ENCODE measurements around the gene PKP1.

Gene PKP1

DNA sequence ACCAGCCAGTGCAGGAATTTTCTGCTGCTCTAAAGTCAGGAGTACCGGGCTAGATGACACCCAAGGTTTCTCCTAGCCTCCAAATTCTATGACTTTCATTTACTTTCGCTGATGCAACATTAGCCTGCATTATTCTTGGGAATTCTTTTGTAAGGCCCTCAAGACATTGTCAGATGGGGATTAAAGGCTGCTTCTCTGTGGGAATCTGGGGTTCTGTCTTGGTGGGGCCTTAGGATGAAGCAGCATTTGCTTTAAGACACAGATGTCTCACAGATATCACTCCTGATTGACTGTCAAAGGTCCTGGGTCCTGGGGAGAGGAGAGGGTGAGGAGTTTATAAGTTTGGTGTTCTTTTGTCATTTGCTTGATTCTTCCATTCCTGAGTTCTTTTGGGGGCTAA, 11.6 kb downstream of the PKP1 start:
- H3K9ac ChIP-seq = no peak overlapping the region
- H3K9me3 ChIP-seq = no peaks in the 10 kb centered on the region
- H3K36me3 ChIP-seq = no peaks in the 10 kb centered on the region
- H3K4me3 ChIP-seq = no peak overlapping the region
- no peak for TF ChIP-seq Cebpa-rat (IDR thresholded peaks at IDR 0.05)
- no peaks in the 10 kb centered on the region for H4K20me1 ChIP-seq
- H3K27me3 ChIP-seq = no peaks in the 10 kb centered on the region
- no peak overlapping the region for H3K4me2 ChIP-seq
- peaks cover 33% of the 10 kb centered on the region for H3K4me1 ChIP-seq
- no peak overlapping the region for H3K27ac ChIP-seq

DNA sequence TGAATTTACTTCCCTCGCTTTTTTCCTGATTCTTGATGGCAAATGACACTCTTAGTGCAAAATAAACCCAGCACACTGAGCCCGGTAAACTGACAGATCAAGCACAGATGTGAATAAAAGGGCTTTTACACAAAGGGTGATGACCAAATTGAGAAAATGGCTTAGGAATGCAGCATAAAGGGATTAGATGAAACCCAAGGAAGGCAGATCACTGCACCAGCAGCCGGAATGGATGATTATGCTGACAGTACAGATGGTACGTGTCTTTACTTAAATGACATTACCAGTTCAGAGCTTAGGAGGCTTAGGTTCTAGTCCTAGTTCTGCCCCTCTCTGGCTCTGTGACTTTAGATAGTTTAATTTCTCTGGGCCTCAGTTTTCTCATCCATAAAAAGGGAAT, 12.0 kb downstream of the PKP1 start:
- H3K9me3 ChIP-seq = no peaks in the 10 kb centered on the region
- no peak overlapping the region for H3K4me2 ChIP-seq
- peaks cover 38% of the 10 kb centered on the region for H3K4me1 ChIP-seq
- no peak overlapping the region for H3K4me3 ChIP-seq
- no peak overlapping the region for H3K9ac ChIP-seq
- no peaks in the 10 kb centered on the region for H3K27me3 ChIP-seq
- no peaks in the 10 kb centered on the region for H3K36me3 ChIP-seq
- no peaks in the 10 kb centered on the region for H4K20me1 ChIP-seq
- TF ChIP-seq Cebpa-rat (IDR thresholded peaks at IDR 0.05) = no peak
- no peak overlapping the region for H3K27ac ChIP-seq

DNA sequence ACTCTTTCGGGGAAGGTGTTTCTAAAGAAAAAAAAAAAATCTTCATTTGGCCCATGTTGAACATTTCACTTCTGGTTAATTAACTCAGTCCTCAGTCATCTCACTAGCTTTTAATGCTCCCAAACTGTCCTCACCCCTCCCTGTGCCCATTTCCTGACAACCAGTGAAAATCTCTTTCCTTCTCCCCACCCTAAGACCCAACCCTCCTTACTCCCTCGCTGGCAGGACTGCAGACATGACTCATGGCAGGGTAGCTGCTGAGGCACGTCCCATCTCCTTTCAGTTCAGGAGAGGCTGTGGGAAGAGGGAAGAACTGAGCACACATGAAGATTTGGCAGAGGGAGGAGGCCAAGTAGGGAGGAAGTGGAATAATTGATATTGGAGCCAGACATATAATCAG, 12.6 kb downstream of the PKP1 start:
- H3K4me2 ChIP-seq = no peak overlapping the region
- no peak overlapping the region for H3K9ac ChIP-seq
- H3K36me3 ChIP-seq = no peaks in the 10 kb centered on the region
- peaks cover 43% of the 10 kb centered on the region for H3K4me1 ChIP-seq
- H3K27me3 ChIP-seq = no peaks in the 10 kb centered on the region
- H3K27ac ChIP-seq = no peak overlapping the region
- no peaks in the 10 kb centered on the region for H4K20me1 ChIP-seq
- TF ChIP-seq Cebpa-rat (IDR thresholded peaks at IDR 0.05) = no peak
- no peak overlapping the region for H3K4me3 ChIP-seq
- no peaks in the 10 kb centered on the region for H3K9me3 ChIP-seq

DNA sequence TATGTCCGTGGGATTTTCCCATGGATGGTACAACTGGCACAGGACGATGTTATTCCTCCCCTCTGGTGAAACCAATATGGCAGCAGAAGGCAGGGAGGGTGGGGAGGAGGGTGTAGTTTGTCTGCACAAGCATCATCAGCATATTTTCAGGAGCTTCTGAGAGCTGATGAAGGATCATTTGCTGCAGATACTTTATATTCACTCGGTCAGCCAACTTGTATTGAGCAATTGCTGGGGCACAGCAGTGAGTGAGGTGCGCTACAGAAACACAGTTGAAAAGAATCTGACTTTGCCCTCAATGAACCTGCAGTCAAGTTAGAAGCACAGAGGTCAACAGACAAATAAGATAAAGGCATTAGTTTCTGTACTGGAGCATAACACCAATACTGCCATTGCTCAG, 13.0 kb downstream of the PKP1 start:
- Histone ChIP-seq H3K4me1 (peaks cover 48% of the 10 kb centered on the region), H3K9me3 (no peaks in the 10 kb centered on the region), H3K4me2 (no peak overlapping the region), H3K9ac (no peak overlapping the region), H3K4me3 (no peak overlapping the region), H3K27me3 (no peaks in the 10 kb centered on the region), H3K36me3 (no peaks in the 10 kb centered on the region), H3K27ac (no peak overlapping the region), H4K20me1 (no peaks in the 10 kb centered on the region)
- TF ChIP-seq Cebpa-rat (IDR thresholded peaks at IDR 0.05) = no peak

DNA sequence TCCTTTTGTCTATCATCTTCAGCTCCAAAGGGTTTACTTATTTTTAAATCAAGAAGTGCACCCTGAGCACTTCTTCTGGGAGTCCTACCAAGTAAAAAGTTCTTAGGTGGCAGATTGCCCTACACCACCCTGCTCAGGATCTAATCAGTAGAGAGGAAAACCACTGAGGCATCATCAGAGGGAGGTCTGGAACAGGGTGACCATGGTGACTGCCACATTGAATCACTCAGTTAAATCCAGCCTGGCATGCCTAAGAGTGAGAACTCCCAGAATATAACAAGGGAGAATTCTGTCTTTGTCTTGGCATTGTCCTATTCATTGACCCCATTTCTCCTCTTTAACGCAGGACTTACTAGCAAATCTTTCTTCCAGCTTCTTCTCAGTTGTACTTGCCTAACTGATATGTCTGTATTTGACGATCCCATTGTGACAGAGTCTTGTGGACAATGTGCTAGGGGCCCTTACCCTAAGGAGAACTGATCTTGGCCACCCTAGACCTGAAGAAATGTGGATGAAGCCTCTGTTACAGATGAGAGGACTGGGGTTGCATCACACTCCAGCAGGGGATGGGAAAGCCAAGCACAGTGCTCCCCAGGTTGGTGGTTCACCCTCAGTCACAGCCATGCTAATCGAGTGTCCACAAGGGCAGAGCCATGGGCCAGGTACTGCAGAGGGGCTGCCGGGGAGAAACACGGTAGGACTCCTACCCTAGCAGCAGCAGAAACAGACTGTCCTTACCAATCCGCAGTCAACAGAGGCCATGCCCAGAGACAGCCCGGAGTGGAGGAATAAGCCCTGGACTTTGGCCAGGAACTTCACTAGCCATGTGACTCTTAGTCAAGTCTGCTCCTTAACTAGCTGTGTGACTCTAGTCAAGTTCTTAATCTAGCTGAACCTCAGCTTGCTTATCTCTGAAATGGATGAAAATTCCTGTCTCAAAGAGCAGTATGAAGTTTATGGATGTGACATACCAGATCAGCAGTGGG, 15.4 kb downstream of the PKP1 start:
- Histone ChIP-seq H3K9ac (no peak overlapping the region), H3K4me3 (no peak overlapping the region), H3K4me2 (peak overlapping the region; percentile 60), H3K27me3 (no peaks in the 10 kb centered on the region), H3K9me3 (no peaks in the 10 kb centered on the region), H3K4me1 (peaks cover 71% of the 10 kb centered on the region), H4K20me1 (no peaks in the 10 kb centered on the region), H3K27ac (no peak overlapping the region), H3K36me3 (no peaks in the 10 kb centered on the region)
- no peak for TF ChIP-seq Cebpa-rat (IDR thresholded peaks at IDR 0.05)

DNA sequence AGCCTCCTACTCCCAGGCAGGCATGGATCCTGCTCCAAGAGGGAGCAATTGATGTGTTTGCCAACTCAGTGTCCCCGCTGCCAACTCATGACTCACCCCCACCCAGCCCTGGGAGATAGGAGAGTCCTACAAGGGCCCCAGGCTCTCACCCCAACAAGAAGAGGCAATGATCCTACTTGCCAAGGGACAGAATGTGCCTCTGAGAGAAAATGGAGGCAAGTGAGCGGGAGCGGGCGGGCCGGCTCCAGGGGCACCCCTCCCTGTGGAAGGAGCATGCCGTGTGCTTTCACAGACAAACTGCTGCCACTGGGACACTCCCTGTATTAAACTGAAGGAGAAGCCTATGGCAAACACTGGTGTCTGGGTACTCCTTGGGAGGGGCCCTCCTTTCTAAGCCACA, 16.7 kb downstream of the PKP1 start:
- Histone ChIP-seq H3K27ac (peak overlapping the region; percentile 83), H3K9me3 (no peaks in the 10 kb centered on the region), H3K36me3 (no peaks in the 10 kb centered on the region), H3K9ac (no peak overlapping the region), H4K20me1 (no peaks in the 10 kb centered on the region), H3K4me3 (no peak overlapping the region), H3K4me2 (peak overlapping the region; percentile 15; the same call in 1 of the 2 replicates), H3K4me1 (peaks cover 84% of the 10 kb centered on the region), H3K27me3 (no peaks in the 10 kb centered on the region)
- TF ChIP-seq Cebpa-rat (IDR thresholded peaks at IDR 0.05) = no peak

DNA sequence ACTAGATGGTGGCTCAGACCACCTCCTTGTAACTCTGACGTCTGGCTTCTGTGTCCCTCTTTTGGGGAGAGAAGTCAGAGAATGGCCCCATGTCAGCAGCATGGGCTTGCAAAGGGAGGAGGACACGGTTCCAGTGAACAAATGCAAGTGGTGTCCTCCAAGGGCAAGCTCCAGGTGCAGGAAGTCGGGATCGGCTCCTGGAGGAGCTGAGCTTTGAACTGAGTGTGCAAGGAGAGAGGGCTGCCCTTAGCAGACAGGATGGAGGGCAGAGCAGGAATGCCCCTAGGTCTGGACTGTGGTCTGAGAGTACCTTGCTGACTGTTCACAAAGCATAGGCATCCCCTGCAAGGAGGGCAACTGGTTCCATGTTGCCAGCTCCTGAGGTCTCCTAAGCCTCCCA, 17.3 kb downstream of the PKP1 start:
- H3K4me2 ChIP-seq = peak overlapping the region; percentile 87
- H3K4me1 ChIP-seq = peaks cover 91% of the 10 kb centered on the region
- H3K9me3 ChIP-seq = no peaks in the 10 kb centered on the region
- H3K4me3 ChIP-seq = no peak overlapping the region
- no peaks in the 10 kb centered on the region for H3K36me3 ChIP-seq
- H3K27ac ChIP-seq = peak overlapping the region; percentile 83
- no peak overlapping the region for H3K9ac ChIP-seq
- TF ChIP-seq Cebpa-rat (IDR thresholded peaks at IDR 0.05) = no peak
- H3K27me3 ChIP-seq = no peaks in the 10 kb centered on the region
- H4K20me1 ChIP-seq = no peaks in the 10 kb centered on the region

DNA sequence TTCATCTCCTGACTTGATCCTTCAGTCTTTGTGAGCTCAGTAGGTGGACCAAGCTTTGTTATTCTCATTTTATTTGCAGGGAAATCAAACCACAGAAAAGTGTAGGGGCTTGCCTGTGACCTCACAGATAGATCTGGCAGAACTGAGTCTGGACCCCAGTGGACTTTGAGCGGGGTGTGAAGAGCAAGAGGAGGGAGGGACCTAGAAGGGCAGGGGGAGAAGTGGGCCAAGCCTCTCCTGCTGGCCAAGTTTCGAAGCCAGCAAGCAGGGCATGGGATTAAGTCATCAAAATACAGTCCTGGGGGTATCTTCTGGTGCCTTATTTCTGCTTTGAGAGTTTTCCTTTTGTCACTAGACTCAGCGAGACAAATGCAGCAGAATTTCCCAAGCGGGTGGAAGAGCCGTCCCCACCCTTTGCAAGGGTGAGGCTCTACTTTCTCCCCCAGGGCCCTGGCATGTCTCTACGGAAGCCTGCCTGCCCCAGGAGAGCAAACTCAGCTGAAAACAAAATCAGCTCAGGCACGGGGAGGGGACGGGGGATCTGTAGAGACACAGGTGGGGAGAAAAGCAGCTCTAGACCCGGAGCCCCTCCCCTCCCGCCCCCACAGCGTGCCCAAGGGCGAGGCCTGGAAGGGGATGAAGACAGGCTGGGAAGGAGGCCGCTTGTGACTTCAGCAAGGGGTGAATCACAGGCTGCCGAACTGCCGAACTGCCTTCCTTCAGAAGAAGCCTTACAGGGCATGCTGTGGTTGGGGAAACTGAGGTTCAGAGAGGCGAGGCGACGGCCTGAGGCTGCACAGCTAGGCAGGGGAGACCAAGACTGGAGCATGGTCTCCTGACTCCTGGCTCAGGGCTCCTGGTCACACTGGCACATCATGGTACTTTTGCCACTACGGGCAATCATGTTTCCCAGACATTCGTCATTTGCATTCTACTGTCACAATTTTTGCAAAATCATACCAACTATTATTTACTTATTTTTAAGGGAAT, 19.2 kb downstream of the PKP1 start:
- H3K9ac ChIP-seq = peak overlapping the region; percentile 66; the same call in 1 of the 2 replicates
- peak overlapping the region; percentile 83 for H3K27ac ChIP-seq
- no peaks in the 10 kb centered on the region for H4K20me1 ChIP-seq
- no peaks in the 10 kb centered on the region for H3K36me3 ChIP-seq
- H3K4me1 ChIP-seq = peaks cover 94% of the 10 kb centered on the region
- H3K4me2 ChIP-seq = peak overlapping the region; percentile 87
- no peaks in the 10 kb centered on the region for H3K9me3 ChIP-seq
- TF ChIP-seq Cebpa-rat (IDR thresholded peaks at IDR 0.05) = no peak
- peak overlapping the region; percentile 26; the same call in 1 of the 2 replicates for H3K4me3 ChIP-seq
- H3K27me3 ChIP-seq = no peaks in the 10 kb centered on the region

DNA sequence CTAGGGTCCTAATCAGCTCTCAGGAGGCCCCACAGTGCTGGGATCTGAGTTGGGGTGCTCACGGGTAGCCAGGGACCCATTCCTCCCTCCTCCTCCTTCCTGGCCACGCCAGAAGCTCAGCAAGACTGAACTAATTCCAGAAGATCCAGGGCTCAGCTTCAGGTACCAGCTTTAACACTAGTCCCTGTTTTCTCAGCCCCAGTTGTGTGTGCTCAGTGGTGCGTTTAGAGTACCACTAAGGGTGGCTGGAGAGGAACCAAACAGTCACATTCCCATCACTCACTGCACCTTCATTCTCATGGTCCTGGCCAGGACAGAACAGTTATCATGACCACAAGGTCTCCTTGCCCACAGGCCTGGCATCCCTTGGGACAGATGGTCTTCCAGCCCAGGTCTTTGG, 20.8 kb downstream of the PKP1 start:
- Histone ChIP-seq H3K4me3 (no peak overlapping the region), H4K20me1 (no peaks in the 10 kb centered on the region), H3K36me3 (no peaks in the 10 kb centered on the region), H3K4me1 (peaks cover 94% of the 10 kb centered on the region), H3K9me3 (no peaks in the 10 kb centered on the region), H3K9ac (no peak overlapping the region), H3K27me3 (no peaks in the 10 kb centered on the region), H3K4me2 (peak overlapping the region; percentile 87), H3K27ac (peak overlapping the region; percentile 72)
- TF ChIP-seq Cebpa-rat (IDR thresholded peaks at IDR 0.05) = no peak

Data from BLaER1 (cell line).